HepG2 (cell line): ENCODE results near the gene GGA2. TPM values are rescaled to one million over a fixed set of nuclear protein-coding genes. Genes with fewer than 3 reads are reported as not detected.
A peak's percentile ranks its signal among the peaks of the same experiment; 100 is the strongest.

Experiments
- CENPT ChIP-seq: sonication (generic); formaldehyde crosslinking; IDR thresholded peaks from 2 replicates; pipeline ENCODE4 v1.8.0; 2022; ENCODE audit warnings: low read depth, mild to moderate bottlenecking, moderate library complexity, missing genetic modification reagents
- EHMT2 ChIP-seq: fragments of 200-600 bp; sonication (generic); IDR thresholded peaks from 2 replicates; pipeline ENCODE4 v1.7.0; 2017; ENCODE audit warnings: antibody characterized with exemption, low read depth, low read length, borderline replicate concordance
- HCFC1 ChIP-seq: fragments of 150-350 bp; IDR thresholded peaks from 2 replicates; pipeline ENCODE4 v1.6.1; 2014; ENCODE audit warnings: low read depth, low read length
- HDAC1 ChIP-seq: sonication (generic); formaldehyde crosslinking; IDR thresholded peaks from 2 replicates; pipeline ENCODE4 v1.5.1; 2020; ENCODE audit warnings: mild to moderate bottlenecking, missing genetic modification reagents
- HNF4A ChIP-seq: sonication (generic); formaldehyde crosslinking; IDR thresholded peaks from 2 replicates; pipeline ENCODE4 v1.4.0; 2020; ENCODE audit warnings: missing genetic modification reagents
- HOXD1 ChIP-seq: sonication (generic); formaldehyde crosslinking; IDR thresholded peaks from 2 replicates; pipeline ENCODE4 v1.5.0; 2020; ENCODE audit warnings: missing genetic modification reagents
- MAFF ChIP-seq: IDR thresholded peaks from 2 replicates; pipeline ENCODE4 v1.6.1; 2011; ENCODE audit warnings: low read depth, low read length, improper control_type of control experiment
- NFE2 ChIP-seq: sonication (generic); formaldehyde crosslinking; IDR thresholded peaks from 2 replicates; pipeline ENCODE4 v1.4.0; 2020; ENCODE audit warnings: missing genetic modification reagents
- NFE2L1 ChIP-seq: sonication (generic); formaldehyde crosslinking; IDR thresholded peaks from 2 replicates; pipeline ENCODE4 v1.4.0; 2020; ENCODE audit warnings: missing genetic modification reagents, mild to moderate bottlenecking, borderline replicate concordance
- NKX3-1 ChIP-seq: sonication (generic); formaldehyde crosslinking; IDR thresholded peaks from 2 replicates; pipeline ENCODE4 v1.5.0; 2020; ENCODE audit warnings: missing genetic modification reagents
- PRMT3 ChIP-seq: sonication (generic); formaldehyde crosslinking; IDR thresholded peaks from 2 replicates; pipeline ENCODE4 v1.8.1; 2022; ENCODE audit warnings: low read depth, mild to moderate bottlenecking, moderate library complexity, missing genetic modification reagents, borderline replicate concordance
- RFXANK ChIP-seq: IDR thresholded peaks from 2 replicates; pipeline ENCODE4 v1.6.1; 2016
- SIN3A ChIP-seq: IDR thresholded peaks from 2 replicates; pipeline ENCODE4 v1.6.1; 2011; ENCODE audit warnings: low read depth, mild to moderate bottlenecking, control low read depth, low read length, borderline replicate concordance
- SMARCC2 ChIP-seq: fragments of 450-650 bp; IDR thresholded peaks from 2 replicates; pipeline ENCODE4 v1.6.1; 2017; ENCODE audit warnings: antibody characterized with exemption, mild to moderate bottlenecking
- ZNF136 ChIP-seq: sonication (generic); formaldehyde crosslinking; IDR thresholded peaks from 2 replicates; pipeline ENCODE4 v1.8.1; 2022; ENCODE audit warnings: low read depth, mild to moderate bottlenecking, moderate library complexity, missing genetic modification reagents
- ZNF205 ChIP-seq: IDR thresholded peaks from 2 replicates; pipeline ENCODE4 v1.6.1; 2018; ENCODE audit warnings: missing biosample characterization, missing genetic modification reagents
- ZNF264 ChIP-seq: sonication (generic); formaldehyde crosslinking; IDR thresholded peaks from 2 replicates; pipeline ENCODE4 v1.4.0; 2020; ENCODE audit warnings: missing genetic modification reagents
- ZNF451 ChIP-seq: sonication (generic); formaldehyde crosslinking; IDR thresholded peaks from 2 replicates; pipeline ENCODE4 v1.5.0; 2020; ENCODE audit warnings: mild to moderate bottlenecking, missing genetic modification reagents
- ZNF616 ChIP-seq: sonication (generic); formaldehyde crosslinking; IDR thresholded peaks from 2 replicates; pipeline ENCODE4 v1.5.0; 2020; ENCODE audit warnings: low read depth, mild to moderate bottlenecking, missing genetic modification reagents
- ZNF644 ChIP-seq: IDR thresholded peaks from 2 replicates; pipeline ENCODE4 v1.6.1; 2016; ENCODE audit warnings: low read depth
- polyA plus RNA-seq, 8 experiments: library from polyadenylated mRNA; depleted of rRNA in 3 of 8; stranded (reverse) in 7 of 8; unstranded in 1 of 8; fragments of >200 nt; fragmentation: Illumina TruSeq in 4 of 8; extraction: Trizol in 4 of 8; gene quantifications; 2 replicates each; pipeline versions ENCODE4 v1.2.1 to v1.2.3, GENCODE V29; 2011 to 2016; ENCODE audit warnings: low read depth in 4 of 8, missing spikeins in 1 of 8, mixed read lengths in 1 of 8; ENCODE audit not compliant: insufficient read depth in 1 of 8
- total RNA-seq, 5 experiments: library from RNA; depleted of rRNA; stranded (reverse); fragments of >200 nt; fragmentation: Illumina TruSeq; extraction: Trizol; gene quantifications; 2 replicates each; pipeline ENCODE4 v1.2.3, GENCODE V29; 2016; ENCODE audit warnings: low read depth in 1 of 5
- TF ChIP-seq, protein P1 (sequence below): sonication (generic); formaldehyde crosslinking; IDR thresholded peaks from 2 replicates; pipeline ENCODE4 v1.4.0; 2020; ENCODE audit warnings: mild to moderate bottlenecking, missing genetic modification reagents, borderline replicate concordance
- TF ChIP-seq, protein P2 (sequence below): IDR thresholded peaks from 2 replicates; pipeline ENCODE4 v1.6.1; 2016; ENCODE audit warnings: mild to moderate bottlenecking, missing biosample characterization, missing genetic modification reagents
- TF ChIP-seq, protein P3 (sequence below): sonication (generic); formaldehyde crosslinking; IDR thresholded peaks from 2 replicates; pipeline ENCODE4 v1.8.0; 2022; ENCODE audit warnings: mild to moderate bottlenecking, missing genetic modification reagents

Gene GGA2
- total and polyA plus RNA-seq, 2 of the 13 experiments (the other 11 are each of a cell fraction or from before 2014, with no cell fraction given) = 51.5 to 69.8 TPM

DNA sequence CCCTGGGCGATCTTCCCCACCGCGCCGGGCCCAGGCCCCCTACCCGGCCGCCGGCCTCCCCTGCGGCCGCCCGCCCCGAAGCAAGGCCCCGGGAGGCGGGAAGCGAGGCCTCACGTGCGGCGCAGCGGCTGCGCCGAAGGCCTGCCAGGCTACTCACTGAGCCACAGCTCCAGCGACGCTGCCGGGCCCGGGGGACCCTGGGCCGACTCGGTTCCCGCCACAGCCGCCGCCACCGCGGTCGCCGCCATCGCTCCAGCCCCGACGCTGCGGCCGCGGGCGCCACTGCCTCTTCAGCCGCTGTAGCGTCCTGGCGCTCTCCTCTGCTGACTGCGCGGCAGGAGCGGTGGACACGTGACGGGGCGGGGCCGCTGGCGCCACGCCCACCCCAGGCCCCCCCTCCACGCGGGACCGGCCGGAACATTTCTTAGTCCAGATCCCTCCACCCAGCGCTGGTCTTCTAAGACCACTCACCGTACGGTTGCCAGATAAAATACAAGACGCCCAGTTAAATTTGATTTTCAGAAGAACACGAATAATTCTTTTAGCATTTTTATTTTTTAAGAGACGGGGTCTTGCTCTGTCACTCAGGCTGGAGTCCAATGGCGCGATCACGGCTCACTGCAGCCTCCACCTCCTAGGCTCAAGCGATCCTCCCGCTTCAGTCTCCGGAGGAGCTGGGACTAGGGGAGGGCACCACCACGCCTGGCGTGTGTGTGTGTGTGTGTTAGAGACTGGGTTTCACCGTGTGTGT is at the start of gene GGA2 (continued):
- TF ChIP-seq ZNF136 = peak; percentile 62; the same call in 1 of the 2 replicates
- TF ChIP-seq, protein P1, sequence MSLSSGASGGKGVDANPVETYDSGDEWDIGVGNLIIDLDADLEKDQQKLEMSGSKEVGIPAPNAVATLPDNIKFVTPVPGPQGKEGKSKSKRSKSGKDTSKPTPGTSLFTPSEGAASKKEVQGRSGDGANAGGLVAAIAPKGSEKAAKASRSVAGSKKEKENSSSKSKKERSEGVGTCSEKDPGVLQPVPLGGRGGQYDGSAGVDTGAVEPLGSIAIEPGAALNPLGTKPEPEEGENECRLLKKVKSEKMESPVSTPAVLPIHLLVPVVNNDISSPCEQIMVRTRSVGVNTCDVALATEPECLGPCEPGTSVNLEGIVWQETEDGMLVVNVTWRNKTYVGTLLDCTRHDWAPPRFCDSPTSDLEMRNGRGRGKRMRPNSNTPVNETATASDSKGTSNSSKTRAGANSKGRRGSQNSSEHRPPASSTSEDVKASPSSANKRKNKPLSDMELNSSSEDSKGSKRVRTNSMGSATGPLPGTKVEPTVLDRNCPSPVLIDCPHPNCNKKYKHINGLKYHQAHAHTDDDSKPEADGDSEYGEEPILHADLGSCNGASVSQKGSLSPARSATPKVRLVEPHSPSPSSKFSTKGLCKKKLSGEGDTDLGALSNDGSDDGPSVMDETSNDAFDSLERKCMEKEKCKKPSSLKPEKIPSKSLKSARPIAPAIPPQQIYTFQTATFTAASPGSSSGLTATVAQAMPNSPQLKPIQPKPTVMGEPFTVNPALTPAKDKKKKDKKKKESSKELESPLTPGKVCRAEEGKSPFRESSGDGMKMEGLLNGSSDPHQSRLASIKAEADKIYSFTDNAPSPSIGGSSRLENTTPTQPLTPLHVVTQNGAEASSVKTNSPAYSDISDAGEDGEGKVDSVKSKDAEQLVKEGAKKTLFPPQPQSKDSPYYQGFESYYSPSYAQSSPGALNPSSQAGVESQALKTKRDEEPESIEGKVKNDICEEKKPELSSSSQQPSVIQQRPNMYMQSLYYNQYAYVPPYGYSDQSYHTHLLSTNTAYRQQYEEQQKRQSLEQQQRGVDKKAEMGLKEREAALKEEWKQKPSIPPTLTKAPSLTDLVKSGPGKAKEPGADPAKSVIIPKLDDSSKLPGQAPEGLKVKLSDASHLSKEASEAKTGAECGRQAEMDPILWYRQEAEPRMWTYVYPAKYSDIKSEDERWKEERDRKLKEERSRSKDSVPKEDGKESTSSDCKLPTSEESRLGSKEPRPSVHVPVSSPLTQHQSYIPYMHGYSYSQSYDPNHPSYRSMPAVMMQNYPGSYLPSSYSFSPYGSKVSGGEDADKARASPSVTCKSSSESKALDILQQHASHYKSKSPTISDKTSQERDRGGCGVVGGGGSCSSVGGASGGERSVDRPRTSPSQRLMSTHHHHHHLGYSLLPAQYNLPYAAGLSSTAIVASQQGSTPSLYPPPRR (CRISPR knock-in tag) = no peak; the same call in none of the 2 replicates
- TF ChIP-seq CENPT (CRISPR knock-in tag) = peak; percentile 95
- TF ChIP-seq SIN3A = peak; percentile 93
- TF ChIP-seq ZNF451 (CRISPR knock-in tag) = peak; percentile 95
- no peak for TF ChIP-seq NFE2L1 (CRISPR knock-in tag)
- peak; percentile 97 for TF ChIP-seq NKX3-1 (CRISPR knock-in tag)
- TF ChIP-seq HCFC1 = peak; percentile 27; the same call in 1 of the 2 replicates
- no peak for TF ChIP-seq ZNF644 (CRISPR knock-in tag)
- TF ChIP-seq ZNF616 (CRISPR knock-in tag) = no peak; the same call in 1 of the 2 replicates
- TF ChIP-seq MAFF = peak; percentile 45; the same call in 1 of the 2 replicates
- TF ChIP-seq NFE2 = no peak
- TF ChIP-seq, protein P2, sequence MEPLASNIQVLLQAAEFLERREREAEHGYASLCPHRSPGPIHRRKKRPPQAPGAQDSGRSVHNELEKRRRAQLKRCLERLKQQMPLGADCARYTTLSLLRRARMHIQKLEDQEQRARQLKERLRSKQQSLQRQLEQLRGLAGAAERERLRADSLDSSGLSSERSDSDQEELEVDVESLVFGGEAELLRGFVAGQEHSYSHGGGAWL (CRISPR knock-in tag) = peak; percentile 94
- peak; percentile 89 for TF ChIP-seq HDAC1
- TF ChIP-seq HOXD1 (CRISPR knock-in tag) = peak; percentile 98
- TF ChIP-seq EHMT2 = no peak
- peak; percentile 94 for TF ChIP-seq PRMT3 (CRISPR knock-in tag)
- TF ChIP-seq, protein P3, sequence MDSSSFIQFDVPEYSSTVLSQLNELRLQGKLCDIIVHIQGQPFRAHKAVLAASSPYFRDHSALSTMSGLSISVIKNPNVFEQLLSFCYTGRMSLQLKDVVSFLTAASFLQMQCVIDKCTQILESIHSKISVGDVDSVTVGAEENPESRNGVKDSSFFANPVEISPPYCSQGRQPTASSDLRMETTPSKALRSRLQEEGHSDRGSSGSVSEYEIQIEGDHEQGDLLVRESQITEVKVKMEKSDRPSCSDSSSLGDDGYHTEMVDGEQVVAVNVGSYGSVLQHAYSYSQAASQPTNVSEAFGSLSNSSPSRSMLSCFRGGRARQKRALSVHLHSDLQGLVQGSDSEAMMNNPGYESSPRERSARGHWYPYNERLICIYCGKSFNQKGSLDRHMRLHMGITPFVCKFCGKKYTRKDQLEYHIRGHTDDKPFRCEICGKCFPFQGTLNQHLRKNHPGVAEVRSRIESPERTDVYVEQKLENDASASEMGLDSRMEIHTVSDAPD = peak; percentile 79; the same call in 1 of the 2 replicates
- peak; percentile 88 for TF ChIP-seq ZNF205 (CRISPR knock-in tag)
- TF ChIP-seq HNF4A (CRISPR knock-in tag) = no peak
- TF ChIP-seq RFXANK (CRISPR knock-in tag) = no peak
- TF ChIP-seq ZNF264 (CRISPR knock-in tag) = peak; percentile 83
- TF ChIP-seq SMARCC2 = no peak
